Hematopoietic multipotent progenitor cell treated with erythropoietin and hydrocortisone succinate and interleukin-3 and kit ligand, for 15 days (in vitro differentiated cells): ENCODE measurements around the gene KRT83.
"Not testable (repeated sequence)": the region's sequence is repeated elsewhere in the genome, so short reads cannot be mapped to it uniquely, and the experiment has no call there.

ENCODE experiments used
- DNase-seq: peaks from one replicate; pipeline ENCODE4 v3.0.0-alpha.2; 2015; ENCODE audit warnings: low spot score

The KRT83 gene

GRCh38 chr12:52286857-52287785 is 34.1 kb downstream of the KRT83 start:
- not testable (repeated sequence) for DNase-seq

- no peak for DNase-seq
These were observed 35.2 kb downstream of the KRT83 start for GRCh38 chr12:52285851-52286530.

- no peak for DNase-seq
These were observed 35.9 kb downstream of the KRT83 start for GRCh38 chr12:52285172-52285745.

- DNase-seq: no peak
These were observed 36.5 kb downstream of the KRT83 start for GRCh38 chr12:52284562-52285171.

GRCh38 chr12:52280796-52281560 is 40.2 kb downstream of the KRT83 start:
- no peak for DNase-seq

- no peak for DNase-seq
These were observed 40.8 kb downstream of the KRT83 start for GRCh38 chr12:52280319-52280795.

- no peak for DNase-seq
These were observed 41.5 kb downstream of the KRT83 start for GRCh38 chr12:52279422-52280318.

GRCh38 chr12:52278575-52279421 is 42.4 kb downstream of the KRT83 start:
- peak; percentile 58 for DNase-seq

GRCh38 chr12:52277486-52278245 is 43.5 kb downstream of the KRT83 start:
- no peak for DNase-seq

GRCh38 chr12:52275686-52276085 is 45.5 kb downstream of the KRT83 start:
- DNase-seq: no peak

- DNase-seq: no peak
These were observed 46.6 kb downstream of the KRT83 start, which contains the start of gene KRT86 for GRCh38 chr12:52274521-52275120. Gene KRT86 (plus strand): TSS chr12:52274645. CDS start chr12:52301917, 27,272 bp downstream.

- DNase-seq: no peak
These were observed 50.0 kb downstream of the KRT83 start for GRCh38 chr12:52271158-52271557.

- DNase-seq: no peak
These were observed 50.6 kb downstream of the KRT83 start for GRCh38 chr12:52270541-52271070.

- no peak for DNase-seq
These were observed 53.0 kb downstream of the KRT83 start for GRCh38 chr12:52268212-52268611.

GRCh38 chr12:52267699-52268098 is 53.5 kb downstream of the KRT83 start:
- DNase-seq: no peak

- no peak for DNase-seq
These were observed 53.9 kb downstream of the KRT83 start for GRCh38 chr12:52267266-52267665.

GRCh38 chr12:52266514-52266913 is 54.7 kb downstream of the KRT83 start:
- DNase-seq: no peak

- no peak for DNase-seq
These were observed 56.8 kb downstream of the KRT83 start for GRCh38 chr12:52264435-52264825.
